H1 (cell line): ENCODE results near the gene KRTAP29-1. TPM values are rescaled to one million over a fixed set of nuclear protein-coding genes. Genes with fewer than 3 reads are reported as not detected.

Experiments
- CTCF ChIA-PET: fragments of 300-600 bp; sonication (Branson Sonifier 250); formaldehyde crosslinking; loops from one replicate; lab custom pipeline; 2021; ENCODE audit not compliant: partially characterized antibody; lab: Charles Lee
- POLR2A ChIA-PET: fragments of 300-600 bp; sonication (Branson Sonifier 250); formaldehyde crosslinking; loops from one replicate; lab custom pipeline; 2021; ENCODE audit warnings: inconsistent platforms; ENCODE audit not compliant: partially characterized antibody; lab: Charles Lee
- DNase-seq, 2 experiments: peaks; one replicate each; pipeline versions ENCODE4 v3.0.0 to v3.0.0-alpha.2; 2010 to 2022; ENCODE audit warnings: low spot score in 2 of 2, low read depth in 1 of 2, mixed read lengths in 1 of 2
- FAIRE-seq: peaks from 2 replicates; lab custom pipeline; 2011; peaks lifted over from hg19 to GRCh38; lab: Jason Lieb, UNC
- H2AFZ ChIP-seq: 2 replicates; pipeline ENCODE4 v1.8.1; 2012; ENCODE audit warnings: low read length, inconsistent platforms
- H2AK5ac ChIP-seq: 2 replicates; pipeline ENCODE4 v1.6.1; 2013; ENCODE audit warnings: low read depth, low read length
- H2BK120ac ChIP-seq: replicated peaks from 2 replicates; pipeline ENCODE3; 2013; ENCODE audit warnings: low read depth, low read length, inconsistent platforms
- H2BK12ac ChIP-seq: 2 replicates; pipeline ENCODE4 v1.6.1; 2013; ENCODE audit warnings: low read depth, low read length
- H2BK15ac ChIP-seq: 2 replicates; pipeline ENCODE4 v1.6.1; 2013; ENCODE audit warnings: low read length
- H2BK20ac ChIP-seq: 2 replicates; pipeline ENCODE4 v1.6.1; 2013; ENCODE audit warnings: low read length
- H2BK5ac ChIP-seq: 2 replicates; pipeline ENCODE4 v1.6.1; 2013; ENCODE audit warnings: low read depth, low read length
- H3K14ac ChIP-seq: 2 replicates; pipeline ENCODE4 v1.6.1; 2013; ENCODE audit warnings: inconsistent platforms; ENCODE audit not compliant: insufficient read length
- H3K18ac ChIP-seq: 2 replicates; pipeline ENCODE4 v1.6.1; 2013; ENCODE audit warnings: low read length; ENCODE audit errors: extremely low read depth
- H3K23ac ChIP-seq: 2 replicates; pipeline ENCODE4 v1.6.1; 2013; ENCODE audit warnings: inconsistent platforms; ENCODE audit not compliant: insufficient read length
- H3K23me2 ChIP-seq: 2 replicates; pipeline ENCODE4 v1.6.1; 2013; ENCODE audit warnings: low read depth, low read length
- H3K27ac ChIP-seq: 2 replicates; pipeline ENCODE4 v1.6.1; 2011; ENCODE audit warnings: low read depth, low read length, inconsistent platforms
- H3K27me3 ChIP-seq, 4 experiments: replicated peaks in 1 of 4; 1 replicate in 1 of 4; 2 replicates in 3 of 4; pipeline versions ENCODE4 v1.6.1 to v1.8.1; 2011 to 2013; ENCODE audit warnings: low read length in 3 of 4, mild to moderate bottlenecking in 3 of 4, inconsistent platforms in 2 of 4, mixed read lengths in 2 of 4, moderate library complexity in 1 of 4; ENCODE audit not compliant: control insufficient read depth in 3 of 4, insufficient read depth in 3 of 4; ENCODE audit errors: extremely low read depth in 1 of 4
- H3K36me3 ChIP-seq, 4 experiments: 2 replicates each; pipeline versions ENCODE4 v1.6.1 to v1.8.1; 2011 to 2013; ENCODE audit warnings: mild to moderate bottlenecking in 4 of 4, low read length in 3 of 4, moderate library complexity in 2 of 4, control low read depth in 1 of 4, inconsistent platforms in 1 of 4; ENCODE audit not compliant: insufficient read depth in 4 of 4, control insufficient read depth in 2 of 4
- H3K4ac ChIP-seq: replicated peaks from 2 replicates; pipeline ENCODE3; 2013; ENCODE audit warnings: low read length, low read depth, mixed read lengths, inconsistent platforms; ENCODE audit not compliant: insufficient read length
- H3K4me1 ChIP-seq, 4 experiments: replicated peaks in 1 of 4; 1 replicate in 1 of 4; 2 replicates in 3 of 4; pipeline versions ENCODE4 v1.6.1 to v1.8.1; 2011 to 2013; ENCODE audit warnings: low read length in 3 of 4, inconsistent platforms in 2 of 4, mixed read lengths in 1 of 4; ENCODE audit not compliant: insufficient read depth in 4 of 4, control insufficient read depth in 3 of 4
- H3K4me2 ChIP-seq, 2 experiments: 2 replicates each; pipeline versions ENCODE4 v1.6.1 to v1.8.1; 2011 to 2013; ENCODE audit warnings: low read depth in 2 of 2, low read length in 2 of 2, control low read depth in 1 of 2, inconsistent platforms in 1 of 2, mild to moderate bottlenecking in 1 of 2; ENCODE audit not compliant: insufficient read depth in 1 of 2
- H3K4me3 ChIP-seq, 4 experiments: fragments of 200-600, 300-600 bp in 1 of 4; sonication (generic), shearing (Covaris generic), sonication (Bioruptor Twin) in 1 of 4; 2 replicates each; pipeline versions ENCODE4 v1.5.1 to v1.8.1; 2011 to 2016; ENCODE audit warnings: low read length in 4 of 4, low read depth in 3 of 4, control low read depth in 2 of 4, inconsistent platforms in 2 of 4, mild to moderate bottlenecking in 2 of 4, mixed read lengths in 1 of 4, moderate library complexity in 1 of 4; ENCODE audit not compliant: insufficient read depth in 2 of 4; ENCODE audit errors: extremely low read depth in 1 of 4
- H3K56ac ChIP-seq: replicated peaks from 2 replicates; pipeline ENCODE3; 2013; ENCODE audit warnings: low read depth, mild to moderate bottlenecking, mixed read lengths, low read length, inconsistent platforms; ENCODE audit not compliant: insufficient read length
- H3K79me1 ChIP-seq: 2 replicates; pipeline ENCODE4 v1.6.1; 2013; ENCODE audit warnings: low read depth, low read length, control low read depth
- H3K79me2 ChIP-seq, 2 experiments: 2 replicates each; pipeline versions ENCODE4 v1.6.1 to v1.8.1; 2012 to 2013; ENCODE audit warnings: low read length in 2 of 2, mild to moderate bottlenecking in 2 of 2, inconsistent platforms in 1 of 2; ENCODE audit not compliant: insufficient read depth in 2 of 2, control insufficient read depth in 1 of 2
- H3K9ac ChIP-seq, 4 experiments: replicated peaks in 1 of 4; 1 replicate in 1 of 4; 2 replicates in 3 of 4; pipeline versions ENCODE4 v1.6.1 to v1.8.1; 2011 to 2013; ENCODE audit warnings: low read depth in 3 of 4, low read length in 3 of 4, control low read depth in 2 of 4, mild to moderate bottlenecking in 2 of 4, moderate library complexity in 2 of 4, inconsistent platforms in 1 of 4; ENCODE audit errors: extremely low read depth in 1 of 4
- H3K9me3 ChIP-seq, 2 experiments: 2 replicates each; pipeline versions ENCODE4 v1.6.1 to v1.8.1; 2012 to 2013; ENCODE audit warnings: mild to moderate bottlenecking in 2 of 2, moderate library complexity in 2 of 2, control low read depth in 1 of 2, inconsistent platforms in 1 of 2, low read depth in 1 of 2, low read length in 1 of 2, mixed read lengths in 1 of 2; ENCODE audit not compliant: insufficient read depth in 2 of 2
- H4K20me1 ChIP-seq, 2 experiments: replicated peaks in 1 of 2; 2 replicates each; pipeline versions ENCODE3 to v1.8.1; 2011 to 2013; ENCODE audit warnings: inconsistent platforms in 2 of 2, low read length in 2 of 2, mild to moderate bottlenecking in 1 of 2; ENCODE audit not compliant: insufficient read depth in 2 of 2, control insufficient read depth in 1 of 2
- H4K5ac ChIP-seq: 2 replicates; pipeline ENCODE4 v1.6.1; 2013; ENCODE audit warnings: low read length, low read depth, mixed read lengths, inconsistent platforms; ENCODE audit not compliant: insufficient read length
- H4K8ac ChIP-seq: 2 replicates; pipeline ENCODE4 v1.8.0; 2013; ENCODE audit warnings: mild to moderate bottlenecking, moderate library complexity, low read length, inconsistent platforms; ENCODE audit not compliant: insufficient read depth; ENCODE audit errors: extremely low read depth
- H4K91ac ChIP-seq: replicated peaks from 2 replicates; pipeline ENCODE3; 2013; ENCODE audit warnings: low read length, mixed read lengths, inconsistent platforms; ENCODE audit not compliant: insufficient read length
- BCL11A ChIP-seq, 2 experiments: IDR thresholded peaks; one replicate each; pipeline ENCODE4 v1.6.1; 2011; ENCODE audit warnings: low read depth in 2 of 2, low read length in 2 of 2, mild to moderate bottlenecking in 2 of 2
- FOSL1 ChIP-seq: IDR thresholded peaks from 2 replicates; pipeline ENCODE4 v1.6.1; 2011; ENCODE audit warnings: mild to moderate bottlenecking, low read depth, low read length, moderate library complexity; ENCODE audit not compliant: insufficient read depth
- MAFK ChIP-seq: IDR thresholded peaks from 2 replicates; pipeline ENCODE4 v1.6.1; 2012; ENCODE audit warnings: low read depth, mild to moderate bottlenecking, improper control_type of control experiment, low read length
- NRF1 ChIP-seq: IDR thresholded peaks from 2 replicates; pipeline ENCODE4 v1.6.1; 2011; ENCODE audit warnings: mild to moderate bottlenecking, low read depth, low read length, improper control_type of control experiment
- polyA plus RNA-seq, 7 experiments: library from polyadenylated mRNA; depleted of rRNA in 3 of 7; stranded (reverse) in 5 of 7; unstranded in 2 of 7; fragments of >200 nt in 5 of 7; fragments of 200-250 nt in 2 of 7; gene quantifications; 1 replicate in 5 of 7; 2 replicates in 1 of 7; 4 replicates in 1 of 7; pipeline versions ENCODE4 v1.2.1 to v1.2.3, GENCODE V29; 2011 to 2013; ENCODE audit warnings: missing spikeins in 2 of 7, mixed read lengths in 2 of 7
- total RNA-seq: library from RNA; stranded (reverse); fragmentation: NEBNext Ultra II Directional; extraction: Animal tissue kit (Norgen Biotek cat#: 25700); gene quantifications from 2 replicates; pipeline ENCODE4 v1.2.1, GENCODE V29; 2021

Gene KRTAP29-1
- total and polyA plus RNA-seq, 2 of the 8 experiments (the other 6 are each of a cell fraction or from before 2014, with no cell fraction given), result not detected

DNA sequence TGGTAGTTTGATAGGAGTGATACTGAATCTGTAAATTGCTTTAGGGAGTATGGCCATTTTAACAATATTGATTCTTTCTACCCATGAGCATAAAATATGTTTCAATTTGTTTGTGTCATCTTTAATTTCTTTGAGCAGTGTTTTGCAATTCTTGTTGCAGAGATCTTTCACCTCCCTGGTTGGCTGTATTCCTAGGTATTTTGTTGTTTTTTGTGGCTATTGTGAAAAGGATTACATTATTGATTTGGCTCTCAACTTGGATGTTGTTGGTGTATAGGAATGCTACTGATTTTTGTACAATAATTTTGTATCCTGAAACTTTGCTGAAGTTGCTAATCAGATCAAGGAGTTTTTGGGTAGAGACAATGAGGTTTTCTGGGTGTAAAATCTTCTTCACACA, 44.2 kb downstream of the KRTAP29-1 start:
- no peaks in the 10 kb centered on the region; a peak in 1 of 7 replicates for H3K4me1 ChIP-seq
- no peak overlapping the region for H2BK5ac ChIP-seq
- no peaks in the 10 kb centered on the region for H3K23me2 ChIP-seq
- no peak overlapping the region for H3K4me2 ChIP-seq
- no peak for FAIRE-seq
- no peak overlapping the region for H3K9ac ChIP-seq
- no peak overlapping the region for H2AK5ac ChIP-seq
- no peak overlapping the region for H3K4ac ChIP-seq
- H3K23ac ChIP-seq, result no peak overlapping the region
- H3K9me3 ChIP-seq, result no peaks in the 10 kb centered on the region
- H2BK15ac ChIP-seq, result no peak overlapping the region
- H3K79me1 ChIP-seq, result no peaks in the 10 kb centered on the region
- H3K36me3 ChIP-seq, result no peaks in the 10 kb centered on the region
- no peak for TF ChIP-seq FOSL1
- no peak for TF ChIP-seq NRF1
- TF ChIP-seq MAFK, result no peak
- TF ChIP-seq BCL11A (IDR thresholded peaks at IDR 0.05; ENCODE audit: low read depth in 2 of 2, low read length in 2 of 2), result no peak
- TF ChIP-seq, all 59 proteins: peak for 0
- CTCF ChIA-PET, result no interaction called here
- no peak overlapping the region for H4K91ac ChIP-seq
- H3K27me3 ChIP-seq, result no peaks in the 10 kb centered on the region
- H3K4me3 ChIP-seq, result no peak overlapping the region
- H3K27ac ChIP-seq, result no peak overlapping the region
- no peak for DNase-seq
- H3K14ac ChIP-seq, result no peak overlapping the region
- H4K5ac ChIP-seq, result no peak overlapping the region
- H2BK120ac ChIP-seq, result no peak overlapping the region
- POLR2A ChIA-PET, result no interaction called here
- H3K18ac ChIP-seq, result no peak overlapping the region
- no peak overlapping the region for H2AFZ ChIP-seq
- no peak overlapping the region for H3K56ac ChIP-seq
- H4K20me1 ChIP-seq, result no peaks in the 10 kb centered on the region
- H2BK12ac ChIP-seq, result no peak overlapping the region
- H3K79me2 ChIP-seq, result no peaks in the 10 kb centered on the region
- no peak overlapping the region for H2BK20ac ChIP-seq
- H4K8ac ChIP-seq, result no peak overlapping the region
